GM12801 (cell line): ENCODE results near the gene GPBP1.

Experiments
- CTCF ChIP-seq: IDR thresholded peaks from one replicate; pipeline ENCODE4 v1.5.1; 2011; ENCODE audit warnings: control low read depth; ENCODE audit not compliant: insufficient read length; ENCODE audit errors: extremely low read depth

The GPBP1 gene

DNA sequence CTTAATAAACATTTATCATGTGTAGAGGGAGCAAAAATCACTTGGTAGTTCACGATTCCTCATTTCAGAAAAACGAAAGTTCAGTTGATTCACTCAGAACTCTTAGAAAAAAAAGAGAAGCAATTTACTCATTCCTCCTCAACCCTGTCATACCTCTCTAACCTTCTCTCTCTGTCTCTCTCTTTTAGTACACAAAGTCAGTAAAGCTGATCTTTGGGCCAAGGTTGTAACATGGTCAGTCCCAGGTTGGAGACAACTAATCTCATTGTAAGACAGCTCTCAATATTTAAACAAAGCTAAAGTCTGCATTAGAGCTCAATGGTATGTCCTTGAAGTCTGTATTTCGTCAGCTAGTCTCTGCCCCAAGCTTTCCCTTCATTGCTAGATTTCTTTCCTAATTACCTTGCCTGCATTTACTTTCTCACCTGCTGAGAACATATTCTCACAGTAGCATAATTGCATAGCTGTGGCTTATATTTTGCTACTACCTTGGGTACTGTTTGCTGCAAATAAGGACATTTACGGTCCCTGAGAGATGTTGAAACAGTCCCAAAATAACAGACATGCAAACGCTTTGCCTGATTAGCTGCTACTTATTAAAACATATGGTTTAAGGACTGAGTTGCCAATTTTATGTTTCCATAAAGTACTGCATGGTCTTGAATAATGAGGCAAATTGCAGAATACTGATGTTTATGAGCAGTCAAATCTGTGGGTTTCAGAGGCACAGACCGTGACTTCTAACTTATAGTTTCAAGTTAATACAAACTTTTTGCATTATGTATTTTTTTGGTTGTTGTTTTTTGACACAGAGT lies 138.3 kb downstream of the GPBP1 start:
- no peak for TF ChIP-seq CTCF

DNA sequence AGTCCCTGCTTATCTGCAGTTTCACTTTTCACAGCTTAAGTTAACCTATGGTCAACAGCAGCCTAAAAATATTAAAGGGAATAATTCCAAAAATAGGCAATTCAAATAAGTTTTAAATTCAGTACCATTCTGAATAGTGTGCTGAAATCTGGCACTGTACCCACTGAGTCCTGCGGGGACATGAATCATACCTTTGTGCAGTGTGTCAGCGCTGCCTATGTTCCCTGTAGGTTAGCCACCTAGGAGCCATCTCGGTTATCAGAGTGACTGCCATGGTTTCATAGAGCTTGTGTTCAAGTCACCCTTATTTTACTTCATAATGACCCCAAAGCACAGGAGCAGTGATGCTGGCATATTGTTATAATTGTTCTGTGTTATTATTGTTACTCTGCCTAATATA lies 139.9 kb downstream of the GPBP1 start:
- TF ChIP-seq CTCF = no peak
